Loucy (cell line): ENCODE data around the gene ROR1.

ENCODE experiments used
- EZH2phosphoT487 ChIP-seq: fragments of 200-600 bp; IDR thresholded peaks from 2 replicates; pipeline ENCODE4 v1.6.1; 2018; ENCODE audit warnings: antibody characterized with exemption, mild to moderate bottlenecking, moderate library complexity, borderline replicate concordance
- TF ChIP-seq, protein P1 (sequence below): fragments of 200-600 bp; sonication (generic); conservative IDR thresholded peaks from 2 replicates; pipeline ENCODE4 v1.5.1; 2014; ENCODE audit warnings: mild to moderate bottlenecking, antibody characterized with exemption, low read length

DNA sequence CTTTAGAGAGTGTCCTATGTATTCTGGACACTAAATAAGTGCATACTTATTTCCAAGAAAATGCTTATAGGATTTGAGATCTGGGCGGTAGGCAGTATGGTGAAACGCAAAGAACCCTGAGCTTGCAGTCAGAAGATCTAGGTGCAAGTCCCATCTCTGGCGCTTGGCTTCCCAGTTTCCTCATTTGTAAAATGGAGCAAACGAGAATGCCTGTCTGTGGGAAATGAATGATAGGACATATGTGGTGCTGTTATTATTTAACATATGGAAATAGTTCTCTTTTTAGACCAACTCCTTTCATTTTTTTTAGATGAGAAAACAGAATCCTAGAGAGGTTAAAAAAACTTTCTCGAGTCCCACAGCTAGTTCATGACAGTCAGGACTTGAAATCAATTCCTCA, 25.2 kb upstream of the ROR1 start:
- no peak for TF ChIP-seq EZH2phosphoT487
- TF ChIP-seq, protein P1, sequence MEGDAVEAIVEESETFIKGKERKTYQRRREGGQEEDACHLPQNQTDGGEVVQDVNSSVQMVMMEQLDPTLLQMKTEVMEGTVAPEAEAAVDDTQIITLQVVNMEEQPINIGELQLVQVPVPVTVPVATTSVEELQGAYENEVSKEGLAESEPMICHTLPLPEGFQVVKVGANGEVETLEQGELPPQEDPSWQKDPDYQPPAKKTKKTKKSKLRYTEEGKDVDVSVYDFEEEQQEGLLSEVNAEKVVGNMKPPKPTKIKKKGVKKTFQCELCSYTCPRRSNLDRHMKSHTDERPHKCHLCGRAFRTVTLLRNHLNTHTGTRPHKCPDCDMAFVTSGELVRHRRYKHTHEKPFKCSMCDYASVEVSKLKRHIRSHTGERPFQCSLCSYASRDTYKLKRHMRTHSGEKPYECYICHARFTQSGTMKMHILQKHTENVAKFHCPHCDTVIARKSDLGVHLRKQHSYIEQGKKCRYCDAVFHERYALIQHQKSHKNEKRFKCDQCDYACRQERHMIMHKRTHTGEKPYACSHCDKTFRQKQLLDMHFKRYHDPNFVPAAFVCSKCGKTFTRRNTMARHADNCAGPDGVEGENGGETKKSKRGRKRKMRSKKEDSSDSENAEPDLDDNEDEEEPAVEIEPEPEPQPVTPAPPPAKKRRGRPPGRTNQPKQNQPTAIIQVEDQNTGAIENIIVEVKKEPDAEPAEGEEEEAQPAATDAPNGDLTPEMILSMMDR, result no peak
